ENCODE data around the gene KRTAP10-6.
"Not testable (repeated sequence)": the region's sequence is repeated elsewhere in the genome, so short reads cannot be mapped to it uniquely, and the experiment has no call there.

The KRTAP10-6 gene

DNA sequence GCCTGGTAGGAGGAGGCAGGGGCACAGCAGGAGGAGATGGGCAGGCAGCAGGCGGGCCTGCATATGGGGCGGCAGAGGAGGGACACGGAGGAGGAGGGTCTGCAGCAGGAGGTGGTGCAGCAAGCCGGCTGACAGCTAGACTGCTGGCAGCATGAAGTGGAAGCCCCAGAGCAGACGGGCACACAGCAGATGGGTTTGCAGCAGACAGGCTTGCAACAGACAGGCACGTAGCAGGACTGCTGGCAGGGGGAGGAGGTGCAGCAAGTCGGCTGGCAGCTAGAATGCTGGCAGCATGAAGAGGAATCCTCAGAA is 12.5 kb downstream of the KRTAP10-6 start:
- no peak for DNase-seq (ENCODE audit: low read depth in 1 of 2, low spot score in 1 of 2)

DNA sequence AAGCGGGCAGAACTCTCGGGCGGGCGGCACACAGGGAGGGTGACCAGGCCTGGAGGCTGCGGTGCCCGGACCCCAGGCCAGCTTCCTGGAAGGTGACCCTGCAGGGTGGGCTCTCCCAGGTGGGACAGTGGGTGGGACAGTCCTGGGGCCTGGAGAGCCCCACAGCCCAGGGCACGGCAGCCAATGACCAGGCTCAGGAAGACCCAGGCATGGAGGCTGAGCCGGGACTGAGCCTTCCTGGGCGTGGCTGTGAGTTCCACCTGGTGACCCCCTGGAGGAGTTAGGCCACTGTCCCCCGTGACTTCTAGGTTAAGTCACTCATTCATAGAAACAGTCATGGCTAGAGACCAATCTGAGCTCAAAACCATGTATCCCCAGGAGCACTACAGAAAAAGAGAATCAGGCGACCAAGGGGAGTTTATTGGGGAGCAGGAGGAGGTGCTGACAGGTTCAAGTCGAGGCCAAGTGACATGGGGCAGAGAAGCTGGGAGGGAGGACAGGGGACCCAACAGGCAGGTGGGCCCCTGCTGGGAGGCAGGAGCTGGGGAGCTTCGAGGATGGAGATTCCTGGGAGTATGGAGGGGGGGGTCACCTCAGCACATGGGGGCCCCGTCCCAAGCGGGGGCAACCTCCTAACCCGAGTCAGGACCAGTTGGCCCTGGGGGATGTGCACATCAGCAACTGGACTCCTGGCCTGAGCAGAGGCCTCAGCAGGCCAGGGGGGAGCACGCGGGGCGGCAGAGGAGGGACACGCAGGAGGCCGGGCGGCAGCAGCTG is 13.1 kb downstream of the KRTAP10-6 start:
- DNase-seq (ENCODE audit: low read depth in 1 of 2, low spot score in 1 of 2) = no peak

DNA sequence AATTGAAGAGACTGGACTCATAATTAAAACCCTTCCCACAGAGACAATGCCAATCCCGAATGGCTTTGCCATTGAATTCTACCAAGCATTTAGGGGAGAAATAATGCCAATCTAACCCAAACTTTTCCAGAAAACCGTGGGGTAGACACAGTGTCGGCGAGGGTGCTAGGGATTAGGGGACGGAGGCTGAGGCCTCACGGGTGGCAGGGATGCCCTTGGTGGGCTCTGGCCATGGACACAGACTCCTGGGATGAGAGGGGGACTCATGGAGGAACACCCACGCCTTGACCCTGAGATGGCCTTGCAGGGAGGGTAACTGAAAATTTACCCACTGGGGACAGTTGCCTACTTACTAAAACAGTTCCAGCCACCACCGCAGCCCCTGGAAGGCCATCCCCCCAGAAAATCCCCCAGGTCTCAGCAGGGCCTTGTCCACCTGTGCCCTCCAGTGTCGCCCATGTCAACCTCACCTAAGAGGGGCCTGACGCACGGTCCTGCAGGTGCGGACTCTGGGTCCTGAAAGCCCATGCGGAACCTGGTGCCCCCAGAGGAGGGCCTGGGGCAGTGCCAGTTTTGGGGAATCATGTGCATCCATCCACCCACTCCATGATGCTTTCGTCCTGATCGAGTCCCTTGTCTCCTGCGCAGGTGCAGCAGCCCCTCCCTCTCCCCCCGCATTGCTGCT is 13.8 kb downstream of the KRTAP10-6 start:
- no peak for DNase-seq (ENCODE audit: low read depth in 1 of 2, low spot score in 1 of 2)

DNA sequence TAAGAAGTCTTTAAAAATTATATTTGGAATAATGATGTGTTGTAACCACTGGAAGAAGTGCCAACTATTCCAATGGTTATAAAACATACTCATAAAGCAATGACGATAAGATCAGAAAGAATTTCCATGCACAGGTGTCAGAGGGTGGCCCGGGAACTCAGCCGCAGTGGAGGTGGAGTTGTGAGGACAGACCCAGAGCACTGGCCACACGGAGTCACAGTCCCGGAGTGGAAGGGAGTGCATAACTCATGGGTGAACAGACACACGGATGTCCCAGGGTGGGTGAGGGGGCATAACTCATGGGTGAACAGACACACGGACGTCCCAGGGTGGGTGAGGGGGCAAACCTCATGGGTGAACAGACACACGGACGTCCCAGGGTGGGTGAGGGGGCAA is 16.3 kb downstream of the KRTAP10-6 start:
- DNase-seq (ENCODE audit: low read depth in 1 of 2, low spot score in 1 of 2) = no peak

DNA sequence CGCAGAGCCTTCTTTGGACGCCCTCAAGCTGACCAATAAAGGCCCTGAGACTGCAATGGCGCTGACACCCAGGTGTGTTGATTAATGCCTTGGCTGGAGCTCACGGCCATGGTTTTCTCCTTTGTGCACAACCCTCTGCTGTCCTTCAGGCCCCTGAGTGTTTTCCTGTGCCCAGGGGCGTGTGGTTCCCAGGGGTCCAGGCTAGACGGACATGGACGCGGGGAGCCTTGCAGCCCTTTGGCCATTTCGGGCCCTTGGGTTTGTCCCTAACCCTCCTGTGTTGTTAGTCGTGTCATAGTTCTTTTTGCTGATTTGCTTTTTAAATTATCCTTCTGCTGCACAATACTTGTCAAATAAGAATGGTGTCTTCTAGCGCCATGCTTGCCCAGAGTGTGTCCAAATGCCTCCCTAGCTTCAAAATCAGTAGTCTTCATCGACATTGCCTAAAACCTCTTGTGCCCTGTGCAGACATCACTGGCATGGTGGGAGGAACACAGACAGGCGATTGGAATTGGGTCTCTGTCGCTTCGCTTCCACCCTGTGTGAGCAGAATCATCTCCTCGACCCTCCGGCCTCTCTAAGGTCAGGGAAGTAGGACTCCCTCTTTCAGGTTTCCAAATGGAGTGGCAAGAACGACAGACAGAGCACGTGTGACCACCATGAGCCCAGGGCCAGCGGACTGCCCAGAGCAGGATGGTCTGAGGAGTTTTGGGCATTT is 16.8 kb downstream of the KRTAP10-6 start:
- no peak for DNase-seq (ENCODE audit: low read depth in 1 of 2, low spot score in 1 of 2)

DNA sequence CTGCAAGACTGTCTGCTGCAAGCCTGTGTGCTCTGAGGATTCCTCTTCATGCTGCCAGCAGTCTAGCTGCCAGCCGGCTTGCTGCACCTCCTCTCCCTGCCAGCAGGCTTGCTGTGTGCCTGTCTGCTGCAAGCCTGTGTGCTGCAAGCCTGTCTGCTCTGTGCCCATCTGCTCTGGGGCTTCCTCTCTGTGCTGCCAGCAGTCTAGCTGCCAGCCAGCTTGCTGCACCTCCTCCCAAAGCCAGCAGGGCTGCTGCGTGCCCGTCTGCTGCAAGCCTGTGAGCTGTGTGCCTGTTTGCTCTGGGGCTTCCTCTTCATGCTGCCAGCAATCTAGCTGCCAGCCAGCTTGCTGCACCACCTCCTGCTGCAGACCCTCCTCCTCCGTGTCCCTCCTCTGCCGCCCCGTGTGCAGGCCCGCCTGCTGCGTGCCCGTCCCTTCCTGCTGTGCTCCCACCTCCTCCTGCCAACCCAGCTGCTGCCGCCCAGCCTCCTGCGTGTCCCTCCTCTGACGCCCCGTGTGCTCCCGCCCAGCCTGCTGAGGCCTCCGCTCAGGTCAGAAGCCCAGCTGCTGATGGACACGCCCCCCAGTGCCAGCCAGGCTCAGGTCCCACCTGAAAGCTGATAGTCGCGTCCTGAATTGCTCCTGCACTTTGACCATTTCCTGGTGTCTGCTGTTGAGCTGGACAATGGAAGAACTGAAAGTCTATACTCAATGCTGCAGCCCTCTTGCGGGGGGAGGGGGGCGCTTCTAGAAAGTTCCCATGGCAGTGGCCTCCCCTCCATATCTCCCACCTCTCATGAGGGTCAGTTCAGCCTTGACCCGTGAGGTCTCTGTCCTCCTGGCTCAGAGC is 17.6 kb downstream of the KRTAP10-6 start:
- DNase-seq (ENCODE audit: low read depth in 1 of 2, low spot score in 1 of 2) = no peak

DNA sequence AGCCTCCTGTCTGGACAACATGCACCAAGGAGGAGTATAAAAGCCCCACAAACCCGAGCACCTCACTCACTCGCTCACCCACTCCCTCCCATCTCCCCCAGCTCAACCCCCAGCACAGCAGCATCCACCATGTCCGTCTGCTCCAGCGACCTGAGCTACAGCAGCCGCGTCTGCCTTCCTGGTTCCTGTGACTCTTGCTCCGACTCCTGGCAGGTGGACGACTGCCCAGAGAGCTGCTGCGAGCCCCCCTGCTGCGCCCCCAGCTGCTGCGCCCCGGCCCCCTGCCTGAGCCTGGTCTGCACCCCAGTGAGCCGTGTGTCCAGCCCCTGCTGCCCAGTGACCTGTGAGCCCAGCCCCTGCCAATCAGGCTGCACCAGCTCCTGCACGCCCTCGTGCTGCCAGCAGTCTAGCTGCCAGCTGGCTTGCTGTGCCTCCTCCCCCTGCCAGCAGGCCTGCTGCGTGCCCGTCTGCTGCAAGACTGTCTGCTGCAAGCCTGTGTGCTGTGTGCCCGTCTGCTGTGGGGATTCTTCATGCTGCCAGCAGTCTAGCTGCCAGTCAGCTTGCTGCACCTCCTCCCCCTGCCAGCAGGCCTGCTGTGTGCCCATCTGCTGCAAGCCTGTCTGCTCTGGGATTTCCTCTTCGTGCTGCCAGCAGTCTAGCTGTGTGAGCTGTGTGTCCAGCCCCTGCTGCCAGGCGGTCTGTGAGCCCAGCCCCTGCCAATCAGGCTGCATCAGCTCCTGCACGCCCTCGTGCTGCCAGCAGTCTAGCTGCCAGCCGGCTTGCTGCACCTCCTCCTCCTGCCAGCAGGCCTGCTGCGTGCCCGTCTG is 18.5 kb downstream of the KRTAP10-6 start, which contains the start of gene KRTAP10-4:
KRTAP10-4 (plus strand) TSS at position 100 of the 827 bp plus-strand sequence; CDS start at position 130, 30 bp downstream.
- not testable (repeated sequence) for DNase-seq (ENCODE audit: low read depth in 1 of 2, low spot score in 1 of 2)

DNA sequence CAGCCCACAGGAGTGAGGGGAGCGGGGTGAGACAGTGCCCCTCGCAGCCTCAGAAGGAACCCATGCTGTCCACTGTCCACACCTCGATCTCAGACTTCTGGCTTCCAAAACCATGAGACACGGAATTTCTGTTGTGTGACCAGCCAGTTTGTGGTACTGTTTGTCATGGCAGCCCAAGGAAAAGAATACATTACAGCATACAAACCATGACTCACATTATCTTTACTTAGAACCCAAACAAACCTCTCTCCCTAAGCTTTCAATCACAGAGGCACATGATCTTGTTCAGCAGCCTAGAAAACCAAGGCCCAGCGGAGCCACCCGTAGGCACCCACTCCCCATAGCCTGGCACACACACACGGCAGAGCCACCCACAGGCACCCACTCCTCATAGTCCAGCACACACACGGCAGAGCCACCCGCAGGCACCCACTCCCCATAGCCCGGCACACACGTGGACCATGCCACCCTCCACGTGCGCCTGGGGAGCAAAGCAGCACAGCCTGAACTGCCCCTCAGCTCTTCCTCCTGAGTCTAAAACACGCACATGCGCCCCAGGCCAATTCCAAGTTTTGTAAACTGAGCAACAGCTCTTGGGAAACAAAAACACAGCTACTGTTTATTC is 19.2 kb downstream of the KRTAP10-6 start:
- no peak for DNase-seq (ENCODE audit: low read depth in 1 of 2, low spot score in 1 of 2)

DNA sequence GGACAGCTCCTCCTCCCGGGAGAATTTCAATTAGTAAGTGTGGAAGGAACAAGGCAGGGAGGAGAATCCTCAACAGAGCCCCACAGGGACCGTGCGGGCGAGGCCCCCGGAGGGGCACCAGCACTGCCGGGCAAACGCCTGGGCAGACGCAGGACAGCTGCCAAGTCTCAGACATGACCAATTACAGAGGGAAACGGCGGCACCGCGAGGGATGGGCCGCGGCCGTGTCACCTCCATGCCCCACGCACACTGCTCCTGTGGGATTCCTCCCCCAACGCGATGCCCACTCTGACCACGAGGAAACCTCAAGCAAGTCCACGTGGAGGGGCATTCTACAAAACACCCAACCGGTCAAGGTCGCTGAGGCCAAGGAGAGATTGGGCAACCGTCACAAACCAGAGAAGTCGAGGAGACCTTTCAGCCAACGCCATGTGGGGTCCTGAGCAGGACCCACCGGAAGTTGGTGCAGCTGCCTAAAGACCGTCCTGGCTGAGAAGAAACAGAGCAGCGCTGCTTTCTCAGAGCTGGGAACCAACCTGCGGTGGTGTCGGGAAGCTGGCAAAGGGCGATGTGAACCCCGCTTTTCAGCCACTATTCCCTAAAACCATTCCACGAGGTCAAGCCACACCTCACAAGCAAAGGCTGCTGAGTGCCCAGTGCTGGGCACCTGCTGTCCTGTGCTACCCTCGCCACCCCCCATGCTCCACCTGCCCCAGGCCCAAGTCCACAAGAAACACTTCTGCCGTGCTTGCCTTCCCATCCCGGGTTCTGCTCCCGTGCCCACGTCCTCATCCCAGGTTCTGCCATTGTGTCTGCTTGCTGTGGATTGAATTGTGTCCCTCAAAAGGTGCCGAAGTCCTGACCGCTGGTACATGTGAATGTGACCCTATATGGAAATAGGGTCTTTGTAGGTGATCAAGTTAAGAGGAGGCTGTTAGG is 20.2 kb downstream of the KRTAP10-6 start:
- no peak for DNase-seq (ENCODE audit: low read depth in 1 of 2, low spot score in 1 of 2)

DNA sequence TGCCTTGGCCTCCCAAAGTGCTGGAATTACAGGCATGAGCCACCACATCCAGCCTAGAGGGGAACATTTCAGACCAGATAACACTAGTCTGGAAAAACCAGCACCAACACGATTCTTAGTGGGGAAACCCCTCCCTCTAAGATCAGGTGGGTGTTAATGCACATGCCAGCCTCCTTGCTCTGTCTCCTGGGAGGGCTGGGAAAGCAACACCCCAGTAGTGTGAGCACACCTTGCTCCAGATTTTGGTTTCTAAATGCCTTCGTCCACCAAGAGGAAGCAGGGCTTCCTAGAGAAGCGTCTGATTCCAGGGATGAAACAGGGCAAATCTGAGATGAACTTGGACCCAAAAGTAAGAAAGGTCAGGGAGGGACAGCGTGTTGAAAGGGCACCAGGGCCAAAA is 21.0 kb downstream of the KRTAP10-6 start:
- DNase-seq (ENCODE audit: low read depth in 1 of 2, low spot score in 1 of 2) = no peak

DNA sequence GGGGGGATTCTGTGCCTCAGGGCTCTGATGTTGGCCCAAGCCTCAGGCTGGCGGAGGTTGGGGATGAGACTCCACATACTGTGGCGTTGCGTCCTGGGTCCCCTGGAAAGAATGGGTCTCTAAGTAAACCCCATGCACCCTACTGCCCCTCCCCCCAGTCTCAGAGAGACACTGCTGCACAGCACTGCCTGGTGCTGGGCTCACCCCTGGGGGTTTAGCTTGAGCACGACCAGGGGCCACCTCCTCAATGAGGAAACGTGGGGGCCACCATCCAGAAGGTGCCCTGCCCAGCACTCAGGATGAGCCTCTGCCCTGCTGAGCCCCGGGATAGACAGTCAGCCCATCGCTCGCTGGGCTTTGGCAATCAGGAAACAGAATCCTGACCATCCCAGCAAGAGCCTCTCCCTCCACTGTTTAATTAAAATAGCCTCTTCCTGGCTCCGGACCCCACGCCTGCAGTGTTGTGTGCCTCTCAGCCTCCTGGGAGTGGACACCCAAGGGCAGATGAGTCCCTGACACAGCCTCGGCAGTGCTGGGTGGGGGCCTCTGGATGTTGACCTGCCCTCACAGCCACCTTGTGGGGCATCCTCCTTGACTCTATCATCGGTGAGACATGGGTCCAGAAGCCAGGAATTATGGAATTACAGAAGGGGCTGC is 22.3 kb downstream of the KRTAP10-6 start:
- no peak for DNase-seq (ENCODE audit: low read depth in 1 of 2, low spot score in 1 of 2)

DNA sequence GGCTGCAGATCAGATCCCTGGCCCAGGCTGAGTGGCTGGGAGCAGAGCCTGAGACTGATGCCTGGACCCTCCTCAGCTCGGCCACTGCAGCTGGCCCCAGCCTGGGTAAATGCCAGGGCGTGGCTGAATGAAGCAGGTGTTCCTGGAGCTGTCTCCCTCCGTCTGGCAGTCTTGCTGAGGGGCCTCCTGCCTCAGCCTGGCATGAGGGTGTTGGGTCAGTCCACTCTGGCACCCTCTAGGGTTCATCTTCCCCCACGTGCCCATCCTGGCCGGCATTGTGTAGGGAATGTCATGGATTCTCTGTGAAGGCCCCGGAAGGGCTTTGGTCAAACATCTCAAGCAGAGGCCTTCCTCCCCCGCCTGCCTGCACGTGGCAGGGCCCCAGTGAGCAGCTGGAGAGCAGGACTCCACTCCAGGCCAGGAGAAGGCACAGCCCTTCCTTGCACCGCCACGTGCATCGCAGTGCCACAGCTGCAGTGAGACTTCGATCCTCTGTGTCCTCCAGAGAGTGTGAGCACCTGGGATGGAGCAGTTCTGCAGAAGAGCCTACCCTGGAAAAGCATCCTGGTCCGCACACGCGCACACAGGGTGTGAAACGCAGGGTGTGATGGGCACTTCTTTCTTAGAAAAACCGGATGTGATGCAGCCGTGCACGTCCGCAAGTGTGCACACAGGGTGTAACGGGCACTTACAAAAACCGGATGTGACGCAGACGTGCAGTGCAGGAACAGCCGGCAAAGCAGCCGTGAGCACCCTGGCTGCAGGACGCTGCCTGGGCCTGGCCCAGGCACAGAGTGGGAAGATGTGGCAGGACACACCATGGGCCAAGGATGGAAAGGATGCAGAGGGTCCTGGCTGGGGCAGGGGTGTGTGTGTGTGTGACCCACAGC is 23.4 kb downstream of the KRTAP10-6 start:
- DNase-seq (ENCODE audit: low read depth in 1 of 2, low spot score in 1 of 2) = no peak

DNA sequence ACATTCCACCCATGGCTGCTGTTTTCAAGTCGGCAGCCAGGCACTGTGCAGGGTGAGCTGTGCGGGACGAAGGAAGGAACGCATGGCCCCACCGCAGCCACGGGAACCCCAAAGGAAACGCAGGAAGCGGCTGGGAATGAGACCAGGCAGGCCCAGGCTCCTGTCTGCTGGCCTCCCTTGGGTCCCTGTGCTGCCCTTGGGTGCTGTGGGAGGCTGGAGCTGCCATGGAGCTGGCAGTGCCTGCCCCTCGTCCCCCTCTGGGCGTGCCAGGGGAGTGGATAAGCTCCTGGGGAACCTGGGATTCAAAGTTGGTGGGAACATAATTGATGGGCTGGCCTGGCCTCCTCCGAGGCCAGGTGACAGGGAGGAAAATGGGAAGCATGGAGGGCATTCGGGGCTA is 24.0 kb downstream of the KRTAP10-6 start:
- no peak for DNase-seq (ENCODE audit: low read depth in 1 of 2, low spot score in 1 of 2)

DNA sequence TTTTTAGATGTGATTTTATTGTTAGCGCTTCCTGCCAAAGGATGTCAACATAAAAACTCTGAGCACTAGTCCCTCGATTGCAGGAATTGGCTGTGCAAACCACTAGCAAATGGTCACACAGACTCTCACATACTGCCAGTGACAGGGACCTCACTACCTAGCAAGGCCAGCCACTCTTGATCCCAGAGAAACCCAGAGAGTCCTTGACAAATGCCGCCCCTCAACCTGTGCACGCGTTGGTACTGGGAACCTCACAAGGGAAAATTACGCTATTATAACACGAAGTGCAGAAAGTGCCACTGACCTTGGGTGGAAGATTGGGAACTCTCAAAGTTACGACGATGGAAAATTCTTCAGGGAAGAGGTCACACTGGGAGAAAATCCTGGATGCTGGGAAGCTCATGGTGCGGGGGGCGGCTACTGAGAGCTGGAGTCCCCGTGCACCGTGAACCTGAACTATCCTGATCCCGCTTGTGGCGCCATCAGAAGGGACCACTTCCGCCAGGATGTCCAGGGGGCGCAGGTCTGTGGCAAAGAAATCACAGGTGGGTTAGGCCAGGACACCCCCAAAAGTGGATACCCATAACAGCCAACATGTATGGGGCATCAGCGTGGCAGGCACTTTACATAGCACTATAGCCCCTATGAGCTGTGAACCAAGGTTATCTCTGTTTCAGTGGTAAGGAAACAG is 24.7 kb downstream of the KRTAP10-6 start:
- DNase-seq (ENCODE audit: low read depth in 1 of 2, low spot score in 1 of 2) = no peak

DNA sequence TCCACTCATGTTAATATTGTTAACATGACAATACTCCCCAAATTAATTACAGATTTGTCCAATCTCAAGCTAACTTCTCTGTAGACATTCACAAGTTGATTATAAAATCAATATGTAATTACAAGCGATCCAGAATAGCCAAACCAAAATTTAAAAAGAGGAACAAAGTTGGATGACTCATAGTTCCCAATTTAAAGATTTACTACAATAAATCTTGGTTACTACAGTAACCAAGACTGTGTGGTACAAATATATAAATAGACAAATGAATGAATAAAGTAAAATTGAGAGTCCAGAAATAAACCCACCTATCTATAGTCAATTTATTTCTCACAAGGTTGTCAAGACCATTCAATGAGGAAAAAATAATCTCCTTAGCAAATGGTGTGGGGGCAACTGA is 25.9 kb downstream of the KRTAP10-6 start:
- DNase-seq (ENCODE audit: low read depth in 1 of 2, low spot score in 1 of 2) = no peak

DNA sequence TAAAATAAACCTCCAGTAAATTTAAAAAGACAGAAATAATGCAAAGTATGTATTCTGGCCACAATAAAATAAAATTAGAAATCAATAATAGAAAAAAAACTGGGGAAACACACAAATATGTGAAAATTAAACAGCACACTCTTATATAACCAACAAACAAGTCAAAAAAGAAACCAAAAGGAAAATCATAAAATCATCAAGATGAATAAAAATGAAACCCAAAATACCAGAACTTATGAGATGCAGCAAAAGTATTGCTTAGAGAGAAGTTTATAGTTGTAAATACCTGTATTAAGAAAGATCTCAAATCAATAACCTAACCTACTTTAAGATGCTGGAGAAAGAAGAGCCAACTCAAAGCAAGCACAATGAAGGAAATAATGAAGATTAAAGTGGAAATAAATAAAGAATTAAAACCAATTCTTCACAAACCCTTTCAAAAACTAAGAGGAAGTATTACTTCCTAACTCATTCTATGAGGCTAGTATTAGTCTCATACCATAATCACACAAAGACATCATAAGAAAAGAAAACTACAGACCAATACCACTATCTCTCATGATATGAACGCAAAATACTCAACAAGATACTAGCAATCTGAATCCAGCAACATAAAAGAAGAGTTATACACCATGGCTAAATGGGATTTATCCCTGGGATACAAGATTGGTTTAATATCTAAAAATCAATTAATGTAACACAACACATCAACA is 27.3 kb downstream of the KRTAP10-6 start:
- DNase-seq (ENCODE audit: low read depth in 1 of 2, low spot score in 1 of 2) = no peak
